GM21360 (cell line): ENCODE measurements around the gene APMAP.
"Not testable (repeated sequence)": the region's sequence is repeated elsewhere in the genome, so short reads cannot be mapped to it uniquely, and the experiment has no call there.

Experiments
- ATAC-seq: cut with Tn5 transposase; IDR thresholded peaks from one replicate; pipeline ENCODE4 v1.9.1; 2021; ENCODE audit warnings: mild to moderate bottlenecking, moderate library complexity; ENCODE audit not compliant: unreplicated experiment

The APMAP gene

GRCh38 chr20:25008388-25009217 is 16.1 kb upstream of the APMAP start:
- ATAC-seq: no peak

- no peak for ATAC-seq
These were observed 15.1 kb upstream of the APMAP start for GRCh38 chr20:25007491-25008305.

- ATAC-seq: no peak
These were observed 14.0 kb upstream of the APMAP start for GRCh38 chr20:25006431-25007167.

- no peak for ATAC-seq
These were observed 13.1 kb upstream of the APMAP start for GRCh38 chr20:25005661-25006060.

GRCh38 chr20:25005220-25005619 is 12.7 kb upstream of the APMAP start:
- no peak for ATAC-seq

- ATAC-seq: no peak
These were observed 10.5 kb upstream of the APMAP start for GRCh38 chr20:25003002-25003401.

- not testable (repeated sequence) for ATAC-seq
These were observed 8.8 kb upstream of the APMAP start for GRCh38 chr20:25001323-25001722.

- no peak for ATAC-seq
These were observed 7.8 kb upstream of the APMAP start for GRCh38 chr20:25000268-25000801.

- ATAC-seq: no peak
These were observed 7.0 kb upstream of the APMAP start for GRCh38 chr20:24999568-24999967.

GRCh38 chr20:24998631-24999445 is 6.3 kb upstream of the APMAP start:
- ATAC-seq: no peak

- ATAC-seq: no peak
These were observed 5.6 kb upstream of the APMAP start for GRCh38 chr20:24998121-24998520.

- no peak for ATAC-seq
These were observed 4.2 kb upstream of the APMAP start for GRCh38 chr20:24996449-24997377.

GRCh38 chr20:24995741-24996448 is 3.3 kb upstream of the APMAP start:
- ATAC-seq: no peak

GRCh38 chr20:24994470-24995368 is 2.2 kb upstream of the APMAP start:
- no peak for ATAC-seq

GRCh38 chr20:24994186-24994465 is 1.6 kb upstream of the APMAP start:
- no peak for ATAC-seq

GRCh38 chr20:24993337-24994185 is 1.0 kb upstream of the APMAP start:
- no peak for ATAC-seq
